ENCODE results near the gene GDPGP1.
"Not testable (repeated sequence)": the region's sequence is repeated elsewhere in the genome, so short reads cannot be mapped to it uniquely, and the experiment has no call there.

Gene GDPGP1

DNA sequence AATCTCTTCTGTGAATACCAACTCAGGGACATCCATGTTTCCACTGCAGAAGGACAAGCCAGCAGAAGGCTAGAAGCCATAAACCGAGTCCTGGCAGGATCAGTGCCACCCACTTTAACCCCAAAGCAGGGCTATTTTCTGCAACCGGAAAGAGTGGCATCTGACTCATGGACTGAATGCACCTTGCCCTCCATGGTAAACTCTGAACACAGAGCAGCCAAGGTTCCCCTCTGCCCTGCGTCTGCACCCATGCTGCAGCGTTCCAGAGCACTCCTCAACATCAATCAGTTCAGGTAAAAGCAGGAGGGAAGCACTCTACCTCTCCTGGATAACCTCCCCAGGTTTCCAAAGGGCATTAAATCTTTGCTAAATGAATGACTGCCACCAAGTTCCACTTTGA, 30.7 kb downstream of the GDPGP1 start:
- no peak for DNase-seq

GRCh38 chr15:90265271-90266060, 31.5 kb downstream of the GDPGP1 start, which contains the start of gene NGRN:
NGRN (plus strand) TSS chr15:90265672; CDS start chr15:90265713, 41 bp downstream.
- peak; percentile 78 for DNase-seq

GRCh38 chr15:90266061-90266431, 32.0 kb downstream of the GDPGP1 start:
- DNase-seq = no peak

DNA sequence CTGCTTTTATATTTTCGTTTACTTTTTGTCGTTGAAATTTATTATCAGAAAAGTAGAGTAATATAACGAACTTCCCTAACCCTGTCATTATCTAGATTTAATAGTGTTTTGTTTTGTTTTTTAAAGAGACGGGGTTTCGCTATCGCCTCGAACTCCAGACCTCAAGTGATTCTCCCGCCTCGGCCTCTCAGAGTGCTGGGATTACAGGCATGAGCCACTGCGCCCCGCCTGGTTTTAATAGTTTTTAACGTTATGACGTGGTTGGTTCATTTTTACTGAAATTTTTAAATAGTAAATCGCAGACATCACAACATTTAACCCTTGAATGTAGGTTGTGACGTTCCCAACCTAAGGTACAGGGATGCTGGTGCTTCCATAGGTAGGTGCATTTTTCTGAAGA, 32.5 kb downstream of the GDPGP1 start:
- DNase-seq = no peak

- no peak for DNase-seq
Measured at GRCh38 chr15:90268415-90268814, 34.4 kb downstream of the GDPGP1 start.

- no peak for DNase-seq
Measured at GRCh38 chr15:90270502-90271150, 36.6 kb downstream of the GDPGP1 start.

GRCh38 chr15:90271459-90272166, 37.6 kb downstream of the GDPGP1 start:
- DNase-seq = no peak

DNA sequence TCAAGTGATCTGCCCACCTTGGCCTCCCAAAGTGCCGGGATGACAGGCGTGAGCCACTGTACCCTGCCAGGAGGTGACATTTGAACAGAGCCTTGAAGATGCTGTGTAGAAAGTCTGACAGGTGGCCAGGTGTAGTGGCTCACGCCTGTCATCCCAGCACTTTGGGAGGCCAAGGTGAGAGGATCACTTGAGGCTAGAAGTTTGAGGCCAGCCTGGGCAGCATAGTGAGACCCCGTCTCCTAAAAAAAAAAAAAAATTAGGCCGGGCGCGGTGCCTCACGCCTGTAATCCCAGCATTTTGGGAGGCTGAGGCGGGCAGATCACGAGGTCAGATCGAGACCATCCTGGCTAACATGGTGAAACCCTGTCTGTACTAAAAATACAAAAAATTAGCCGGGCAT, 44.5 kb downstream of the GDPGP1 start:
- DNase-seq = not testable (repeated sequence)

GRCh38 chr15:90280743-90281142, 46.7 kb downstream of the GDPGP1 start:
- DNase-seq = not testable (repeated sequence)

DNA sequence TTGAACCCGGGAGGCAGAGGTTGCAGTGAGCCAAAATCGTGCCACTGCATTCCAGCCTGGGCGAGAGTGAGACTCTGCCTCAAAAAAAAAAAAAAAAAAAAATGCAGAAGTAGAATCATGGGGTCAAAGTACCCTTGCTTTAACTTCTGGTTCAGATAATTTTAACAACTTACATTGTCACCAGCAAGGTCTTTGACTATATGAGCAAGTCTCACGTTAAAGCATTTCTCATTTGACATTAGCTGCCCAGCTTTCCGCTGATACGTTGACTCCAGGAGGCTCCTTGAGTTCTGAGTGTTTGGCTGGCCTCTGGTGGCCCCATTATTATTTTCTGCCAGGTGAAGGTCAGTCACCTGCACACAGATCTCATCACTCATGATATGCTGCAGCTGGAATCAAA, 47.6 kb downstream of the GDPGP1 start:
- DNase-seq = not testable (repeated sequence)

DNA sequence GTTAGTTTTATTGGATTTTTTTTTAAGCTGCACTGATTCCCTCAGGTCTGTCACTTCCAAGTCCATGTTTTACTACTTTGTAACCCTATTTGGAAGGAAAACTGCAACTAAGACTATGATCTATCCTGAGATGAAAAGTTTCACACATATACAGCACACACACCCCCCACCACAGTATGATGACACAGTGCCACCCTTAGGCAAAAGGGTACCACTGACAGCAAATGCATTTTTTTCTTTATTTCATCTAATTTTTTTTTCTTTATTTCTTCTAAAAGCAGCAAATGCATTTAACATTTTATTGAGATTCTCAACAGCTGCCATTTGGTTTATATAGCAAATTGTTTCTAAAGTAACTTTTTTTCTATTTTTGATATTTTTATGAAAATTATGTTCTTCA, 52.7 kb downstream of the GDPGP1 start:
- DNase-seq = no peak

GRCh38 chr15:90287101-90287500, 53.1 kb downstream of the GDPGP1 start:
- no peak for DNase-seq

- DNase-seq = no peak
Measured at GRCh38 chr15:90287946-90288345, 53.9 kb downstream of the GDPGP1 start.

DNA sequence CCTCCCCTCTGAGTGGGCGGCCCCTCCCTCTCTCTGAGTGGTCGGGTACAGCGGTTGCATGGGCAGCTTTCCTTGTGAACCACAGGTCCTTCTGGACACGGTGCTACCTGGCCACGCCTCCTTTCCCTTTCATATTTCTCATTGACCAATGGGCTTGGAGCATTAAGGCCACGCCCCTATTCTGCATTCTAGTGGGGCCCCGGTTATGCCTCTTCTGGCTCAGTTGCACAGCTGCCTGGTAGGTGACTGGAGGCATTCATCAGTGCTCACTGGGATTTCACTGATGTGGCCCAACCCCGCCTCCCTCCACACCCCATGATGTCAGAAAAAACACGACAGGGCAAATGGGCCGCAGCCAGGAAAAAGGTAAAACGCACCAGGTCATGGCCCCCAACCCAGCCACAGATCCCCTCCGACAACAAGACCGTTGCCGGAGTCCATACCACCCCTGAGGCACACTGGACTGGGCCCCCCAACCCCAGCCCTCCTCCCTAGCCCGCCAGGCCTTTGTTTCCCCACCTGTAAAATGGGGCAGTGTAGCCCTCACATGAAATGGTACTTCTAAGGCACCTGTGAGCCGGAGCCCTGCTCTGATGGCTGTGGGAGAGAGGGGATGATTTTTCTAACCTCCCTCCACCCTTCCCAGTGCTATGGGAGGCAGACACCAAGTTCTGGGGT, 57.8 kb downstream of the GDPGP1 start:
- DNase-seq = no peak

DNA sequence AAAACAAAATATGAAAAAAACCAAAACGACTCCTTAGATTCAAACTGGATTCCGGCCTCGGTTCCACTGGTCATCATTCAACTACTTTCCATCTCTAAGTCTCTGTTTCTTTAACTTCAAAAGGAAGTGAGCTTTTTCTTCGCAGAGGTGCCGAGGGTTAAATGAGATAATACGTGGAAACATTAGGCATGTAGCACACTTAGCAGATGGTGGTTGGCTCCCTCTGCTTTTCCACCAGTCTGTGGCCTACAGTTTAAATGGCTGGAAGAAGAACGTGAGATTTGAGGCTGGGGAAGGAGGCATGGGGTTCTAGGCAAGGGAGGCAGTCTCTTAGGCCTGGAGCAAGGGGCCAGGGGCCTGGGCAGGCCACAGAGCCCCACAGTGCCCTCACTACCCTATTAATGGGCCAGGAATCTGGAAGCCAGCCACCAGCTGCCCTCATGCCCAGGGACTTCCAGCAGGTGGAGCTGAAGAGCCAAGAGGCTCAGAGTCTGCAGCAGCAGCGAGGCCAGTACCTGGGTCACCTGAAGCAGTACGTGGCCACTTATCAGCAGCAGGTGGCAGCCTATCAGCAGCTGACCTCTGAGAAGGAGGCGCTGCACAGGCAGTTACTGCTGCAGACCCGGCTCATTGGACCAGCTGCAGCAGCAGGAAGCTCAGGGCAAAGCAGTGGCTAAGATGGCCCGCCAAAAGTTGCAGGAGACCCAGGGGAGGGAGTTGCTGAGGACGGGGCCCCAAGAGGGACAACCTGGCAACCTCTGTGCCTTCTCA, 59.2 kb downstream of the GDPGP1 start:
- DNase-seq = not testable (repeated sequence)

DNA sequence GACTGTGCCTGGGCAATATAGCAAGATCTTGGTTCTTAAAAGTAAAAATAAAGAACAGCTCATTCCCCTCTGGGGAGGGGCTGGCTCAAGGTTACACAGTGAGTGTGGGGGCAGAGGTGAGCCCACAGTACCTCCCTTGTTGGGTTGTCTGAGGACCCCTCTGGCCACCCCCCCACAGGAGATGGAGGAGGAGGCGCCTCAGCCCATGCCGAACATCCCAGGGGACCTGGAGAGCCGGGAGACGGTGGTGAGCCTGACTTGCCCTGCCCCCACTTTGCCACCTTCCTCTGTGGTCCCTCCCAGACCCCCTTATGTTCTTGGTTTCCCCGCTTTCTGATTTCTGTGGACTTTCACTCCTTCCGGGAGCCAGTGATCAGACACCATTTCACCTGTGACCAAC, 60.1 kb downstream of the GDPGP1 start:
- no peak for DNase-seq

DNA sequence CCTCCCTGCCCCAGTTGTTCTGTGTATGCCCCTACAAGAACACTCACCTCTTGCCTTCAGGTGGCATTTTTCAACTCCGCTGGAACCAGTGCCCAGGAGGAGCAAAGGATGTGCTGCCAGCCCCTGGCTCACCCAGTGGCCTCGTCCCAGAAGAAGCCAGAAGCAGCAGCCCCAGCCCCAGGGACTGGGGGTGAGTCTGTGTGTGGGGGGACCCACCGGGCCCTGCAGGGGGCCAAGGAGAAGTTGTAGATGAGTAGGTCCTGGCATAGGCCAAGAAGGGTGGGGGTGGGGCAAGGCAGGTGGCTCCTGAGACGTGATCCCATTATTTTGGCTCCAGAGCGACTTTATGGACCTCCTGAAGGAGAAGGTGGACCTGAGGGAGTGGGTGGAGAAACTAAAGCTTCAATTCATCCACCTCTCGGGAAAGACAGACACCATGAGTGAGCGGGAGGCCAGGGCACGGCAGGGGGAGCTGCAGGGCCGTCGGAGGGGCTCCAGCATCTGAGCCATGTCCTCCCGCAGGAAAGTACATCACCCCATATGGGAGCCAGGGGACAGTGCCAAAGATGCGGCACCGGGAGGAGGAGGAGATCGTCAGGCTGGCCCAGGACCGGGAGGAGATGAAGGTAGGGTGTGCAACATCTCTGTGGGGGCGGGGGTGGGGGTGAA, 60.7 kb downstream of the GDPGP1 start:
- no peak for DNase-seq

DNA sequence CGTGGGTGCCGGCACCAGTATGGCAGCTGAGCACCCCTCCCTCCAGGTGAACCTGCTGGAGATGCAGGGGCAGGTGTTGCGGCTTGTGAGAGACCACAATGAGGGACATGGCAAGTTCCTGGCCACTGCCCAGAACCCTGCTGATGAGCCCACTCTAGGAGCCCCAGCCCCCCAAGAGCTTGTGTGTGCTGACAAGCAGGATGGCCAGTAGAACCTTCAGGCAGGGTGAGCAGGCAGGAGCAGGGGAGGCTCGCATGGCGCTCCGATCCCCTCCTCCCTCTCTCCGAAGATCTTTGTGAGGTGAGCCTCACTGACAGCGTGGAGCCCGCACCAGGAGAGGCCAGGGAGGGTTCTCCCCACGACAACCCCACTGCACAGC, 61.2 kb downstream of the GDPGP1 start:
- no peak for DNase-seq
